GM18870 (cell line): Measurements from ENCODE around the gene TSLP.
A peak's percentile ranks its signal among the peaks of the same experiment; 100 is the strongest.

Experiments
- ATAC-seq: cut with Tn5 transposase; IDR thresholded peaks from one replicate; pipeline ENCODE4 v1.9.1; 2021; ENCODE audit warnings: moderate library complexity; ENCODE audit not compliant: unreplicated experiment

Gene TSLP

DNA sequence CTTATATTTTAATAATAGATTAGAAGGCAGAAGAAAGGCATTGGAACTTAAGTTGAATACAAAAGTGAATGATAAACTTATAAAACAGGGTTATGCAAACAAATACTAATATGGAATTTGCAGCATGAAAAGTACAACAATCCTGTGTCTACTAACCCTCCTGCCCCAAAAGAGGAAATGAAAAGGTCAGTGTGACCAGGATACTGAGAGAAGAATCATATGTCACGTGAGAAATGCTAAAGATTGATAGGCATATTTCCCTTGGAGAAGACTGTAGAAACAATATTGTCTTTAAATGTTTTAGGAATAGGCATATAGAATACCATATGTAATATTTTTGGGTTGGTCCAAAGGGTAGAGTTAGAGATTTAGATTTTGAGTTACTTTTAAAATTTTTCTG, 24.5 kb downstream of the TSLP start:
- no peak for ATAC-seq

DNA sequence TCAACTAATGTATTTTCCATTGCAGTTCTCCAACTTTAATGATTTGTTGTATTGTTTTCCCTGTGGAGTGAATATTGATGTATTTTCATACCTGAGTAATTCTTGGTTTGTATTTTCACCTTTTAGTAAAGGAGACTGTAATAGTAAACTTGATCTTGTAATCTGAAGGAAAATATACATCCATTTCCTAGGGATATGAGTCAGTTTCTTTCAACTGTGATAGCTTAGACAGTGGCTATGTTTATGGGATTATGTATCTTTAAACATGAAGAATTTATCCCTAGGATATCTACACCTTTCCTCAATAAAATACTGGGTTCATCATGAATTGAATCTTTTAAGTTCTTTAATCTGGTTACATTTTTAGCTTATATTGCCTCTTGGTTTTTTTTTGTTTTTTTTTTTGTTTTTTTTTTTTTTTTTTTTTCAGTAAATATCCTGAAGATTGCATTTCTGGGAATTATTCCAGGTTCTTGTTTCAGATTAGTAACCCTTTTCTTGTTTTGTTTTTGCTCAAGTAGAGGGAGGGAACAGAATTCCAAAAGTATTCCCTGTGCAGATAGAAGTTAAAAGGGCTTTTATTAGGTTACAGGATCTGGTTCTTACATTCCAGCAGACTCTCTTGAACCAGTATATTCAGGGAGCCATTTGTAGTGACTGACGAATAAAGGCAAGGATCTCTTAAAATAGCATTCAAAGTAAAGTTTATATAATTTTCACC, 27.7 kb downstream of the TSLP start:
- ATAC-seq = no peak

DNA sequence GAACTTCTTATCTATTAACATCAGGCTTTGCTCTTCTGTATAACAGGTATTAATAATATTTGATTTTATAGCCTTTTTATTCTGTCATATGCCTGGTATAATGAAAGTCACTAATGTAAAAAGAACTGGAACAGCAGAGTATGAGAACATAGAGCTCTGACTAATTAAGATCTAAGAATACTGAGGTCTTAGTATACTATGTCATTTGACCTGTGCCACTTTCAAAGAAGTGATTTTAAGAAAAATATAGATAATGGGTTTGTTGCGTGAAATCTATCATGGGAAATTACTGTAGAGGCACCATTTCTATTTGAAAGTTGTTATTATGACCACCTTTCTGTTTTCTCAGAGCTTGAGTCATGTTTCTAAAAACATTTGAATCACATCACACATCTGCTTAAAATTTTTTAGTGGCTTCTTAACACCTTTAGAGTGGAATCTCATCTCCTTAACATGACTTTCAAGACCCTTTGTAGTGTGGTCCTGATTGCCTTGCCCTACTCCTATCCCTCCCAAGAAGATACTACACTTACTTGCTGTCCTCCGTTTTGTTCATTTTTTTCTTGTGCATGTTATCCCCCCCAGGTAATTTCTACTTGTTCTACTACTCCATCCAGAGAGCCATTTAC, 34.9 kb downstream of the TSLP start:
- ATAC-seq = no peak

DNA sequence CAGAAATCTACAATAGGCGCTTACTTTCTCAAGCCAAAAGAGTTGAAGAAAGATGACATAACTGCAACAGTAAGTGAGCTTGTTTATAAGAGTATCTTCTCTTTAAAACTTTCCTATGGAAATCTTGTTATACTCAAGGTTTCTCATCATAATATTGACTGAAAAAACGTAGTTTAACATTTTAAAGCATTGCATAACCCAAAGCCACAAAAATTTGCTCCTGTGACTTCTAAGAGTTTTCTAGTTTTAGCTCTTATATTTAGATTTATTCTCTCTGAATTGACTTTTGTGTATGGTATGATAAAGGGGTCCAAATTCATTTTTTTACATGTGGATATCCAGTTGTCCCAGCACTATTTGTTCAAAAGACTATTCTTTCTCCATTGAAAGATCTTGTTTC, 35.9 kb downstream of the TSLP start:
- no peak for ATAC-seq

DNA sequence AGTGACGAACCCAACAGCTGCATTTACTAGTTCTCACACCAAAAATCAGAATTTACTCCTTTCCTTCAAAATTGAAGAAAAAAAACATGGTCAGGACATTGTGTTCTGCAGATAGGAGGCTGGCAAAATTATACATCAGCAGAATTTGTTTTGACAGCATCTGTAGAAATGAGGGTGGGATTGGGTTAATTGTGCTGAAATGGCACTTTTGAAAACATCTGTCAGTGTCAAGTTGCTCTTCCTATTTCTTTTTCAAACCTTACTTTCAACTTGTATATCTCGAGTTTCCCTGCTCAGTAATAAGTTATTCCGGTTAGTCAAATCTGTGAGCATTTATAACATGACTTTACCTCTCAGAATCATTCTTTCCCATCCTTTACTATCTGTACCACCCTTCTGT, 40.4 kb downstream of the TSLP start:
- no peak for ATAC-seq

DNA sequence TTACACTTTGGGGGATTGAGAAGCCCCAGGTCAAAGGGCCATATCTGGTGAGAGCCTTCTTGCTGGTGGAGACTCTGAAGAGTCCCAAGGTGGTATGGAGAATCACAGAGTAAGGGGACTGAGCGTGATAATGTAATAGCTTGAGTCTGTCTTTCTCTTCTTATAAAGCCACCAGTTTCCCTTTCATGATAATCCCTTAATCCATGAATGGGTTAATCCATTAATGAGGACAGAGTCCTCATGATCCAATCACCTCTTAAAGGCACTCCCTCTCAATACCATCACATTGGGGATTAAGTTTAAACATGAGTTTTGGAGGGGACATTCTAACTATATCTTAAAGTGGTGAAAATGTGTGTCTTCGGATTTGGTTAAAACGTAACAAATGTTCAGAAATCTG, 42.2 kb downstream of the TSLP start:
- no peak for ATAC-seq

DNA sequence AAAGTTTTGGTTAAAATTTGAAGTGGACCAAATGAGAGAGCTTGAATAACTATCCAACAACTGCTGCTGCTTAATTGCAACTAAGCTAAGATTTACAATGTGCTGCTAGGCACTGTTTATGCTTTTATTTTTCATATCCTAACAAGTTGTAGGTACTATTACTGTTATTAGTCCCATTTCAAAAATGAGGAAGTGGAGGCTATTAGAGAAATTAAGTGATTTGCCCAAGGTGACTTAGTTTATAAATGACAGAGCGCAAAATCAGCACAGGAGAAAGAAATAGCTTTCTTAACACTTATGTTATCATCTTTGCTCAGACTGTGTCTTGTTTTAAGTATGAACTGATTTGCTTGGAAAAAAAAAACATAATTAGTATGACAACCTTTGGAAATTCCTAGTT, 43.7 kb downstream of the TSLP start:
- no peak for ATAC-seq

DNA sequence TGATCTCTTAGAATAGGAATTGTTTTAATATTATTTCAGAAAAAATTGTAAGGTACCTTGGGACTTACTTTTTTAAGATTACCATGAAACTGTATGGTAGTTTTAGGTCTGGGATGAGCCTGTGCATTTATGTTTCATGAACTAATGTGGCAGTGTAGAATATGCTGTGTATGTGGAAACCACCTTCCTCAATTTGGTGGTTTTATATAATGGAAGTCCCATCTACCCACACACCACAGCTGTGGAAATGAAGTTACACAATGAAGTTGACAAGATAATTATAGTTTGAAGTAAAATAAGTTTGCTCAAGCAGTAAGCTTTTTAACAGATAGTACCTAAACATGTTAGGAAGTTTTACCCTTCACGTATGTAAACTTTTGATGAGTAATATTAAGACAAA, 45.0 kb downstream of the TSLP start:
- ATAC-seq = no peak

DNA sequence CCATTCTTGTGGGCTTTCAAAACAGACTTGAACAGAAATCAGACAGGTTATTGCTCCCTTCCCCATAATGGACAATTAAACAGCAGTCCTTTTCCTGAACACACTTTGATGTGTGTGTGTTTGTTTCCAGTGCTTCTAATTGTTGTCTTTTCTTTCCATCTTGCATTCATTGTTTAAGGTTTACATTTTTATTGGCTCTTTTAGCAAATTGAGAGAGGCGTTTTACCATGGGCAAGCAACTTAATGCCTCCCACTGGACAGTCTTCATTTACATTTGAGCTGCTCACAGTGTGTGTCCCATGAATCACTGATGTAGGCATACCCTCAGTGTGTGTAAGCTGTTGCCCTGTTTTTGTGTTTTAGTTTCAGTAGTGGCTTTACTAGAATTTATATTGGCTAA, 45.6 kb downstream of the TSLP start:
- ATAC-seq = no peak

DNA sequence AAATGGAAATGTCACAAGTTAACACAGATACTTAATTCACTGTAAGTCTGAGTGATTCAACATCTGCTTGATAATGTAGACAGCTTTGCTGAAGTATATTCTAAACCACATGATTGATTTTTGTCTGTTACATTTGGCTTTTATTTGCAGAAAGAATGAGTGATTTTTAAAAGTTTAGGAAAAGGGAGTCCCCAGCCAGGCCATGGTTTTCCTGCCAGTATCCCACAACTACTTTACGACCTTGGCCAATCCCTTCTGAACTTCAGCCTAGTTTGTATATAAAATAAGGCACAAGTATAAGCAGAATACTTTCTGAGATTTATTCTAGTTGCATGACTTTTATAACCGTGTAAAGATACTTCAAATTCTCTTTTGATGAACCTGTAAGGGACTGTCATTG, 47.7 kb downstream of the TSLP start:
- ATAC-seq = no peak

DNA sequence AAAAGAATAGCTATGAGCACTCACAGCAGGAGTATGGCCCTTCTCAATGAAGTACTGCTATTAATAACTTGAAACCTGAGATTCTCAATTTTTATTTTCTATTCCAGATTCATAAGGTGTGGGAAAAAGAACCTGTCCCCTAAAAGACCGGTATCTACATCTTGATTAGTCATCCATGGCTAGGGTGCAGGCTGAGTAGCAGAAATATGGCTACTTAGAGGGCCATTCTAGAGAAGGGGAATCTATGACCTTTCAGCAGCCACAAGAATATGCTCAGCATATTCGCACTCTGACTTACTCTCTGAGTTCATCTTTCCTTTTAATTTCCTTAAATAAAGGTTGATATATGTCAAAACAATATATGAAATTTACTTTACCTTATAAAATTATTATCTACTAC, 48.3 kb downstream of the TSLP start:
- peak; percentile 40 for ATAC-seq

DNA sequence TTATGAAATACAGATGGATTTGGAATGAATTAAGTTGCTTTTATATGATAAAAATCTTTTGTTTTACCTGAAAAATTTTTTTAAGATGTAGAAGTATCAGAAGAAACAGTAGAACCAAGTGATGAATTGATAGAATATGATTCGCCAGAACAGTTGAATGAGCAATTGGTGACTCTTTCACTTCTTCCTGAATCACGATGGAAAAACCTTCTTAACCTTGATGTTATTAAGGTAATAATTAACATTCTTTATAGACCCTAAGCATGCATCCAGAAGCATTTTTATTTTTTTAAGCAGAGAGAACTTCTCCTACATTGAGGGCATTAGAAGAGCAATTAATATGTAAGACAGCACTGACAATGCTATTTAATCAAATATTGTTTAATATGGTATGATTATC, 49.4 kb downstream of the TSLP start:
- no peak for ATAC-seq

DNA sequence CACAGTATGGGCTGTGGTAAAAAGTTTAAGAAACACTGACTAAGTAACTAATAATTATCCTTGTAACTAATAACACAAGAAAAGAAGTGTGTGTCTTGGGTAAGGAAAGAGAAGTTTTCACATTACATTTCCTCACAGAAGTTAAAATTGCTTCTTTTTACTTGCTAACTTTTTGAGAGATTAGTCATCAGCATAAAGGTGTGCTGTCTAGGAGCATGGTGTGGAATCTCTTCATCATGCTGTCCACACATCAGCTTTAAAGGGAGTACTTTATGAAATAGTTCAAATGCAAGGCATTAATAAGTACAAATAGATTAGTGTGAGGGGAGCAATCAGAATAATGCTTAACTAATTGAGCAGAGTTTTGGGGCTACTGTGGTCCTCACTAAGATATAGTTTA, 50.4 kb downstream of the TSLP start:
- ATAC-seq = no peak

DNA sequence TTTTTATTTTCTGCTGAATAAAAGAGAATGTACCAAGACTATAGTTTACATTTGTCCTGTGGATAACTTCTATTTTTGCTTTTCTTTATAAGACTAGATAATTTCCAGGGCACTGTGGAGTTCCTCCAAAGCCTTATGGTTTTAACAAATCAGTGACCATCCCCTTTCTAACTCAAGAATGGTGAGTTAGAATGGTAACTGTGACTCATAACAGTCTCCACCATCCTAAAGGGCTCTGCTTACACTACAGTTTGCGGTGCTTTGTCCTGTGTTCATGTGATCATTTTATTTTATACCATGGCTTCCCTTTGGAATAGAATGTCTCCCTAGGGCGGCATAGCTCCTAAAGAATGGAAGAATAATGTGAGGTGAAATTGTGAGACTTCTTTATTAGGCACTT, 50.9 kb downstream of the TSLP start:
- no peak for ATAC-seq

DNA sequence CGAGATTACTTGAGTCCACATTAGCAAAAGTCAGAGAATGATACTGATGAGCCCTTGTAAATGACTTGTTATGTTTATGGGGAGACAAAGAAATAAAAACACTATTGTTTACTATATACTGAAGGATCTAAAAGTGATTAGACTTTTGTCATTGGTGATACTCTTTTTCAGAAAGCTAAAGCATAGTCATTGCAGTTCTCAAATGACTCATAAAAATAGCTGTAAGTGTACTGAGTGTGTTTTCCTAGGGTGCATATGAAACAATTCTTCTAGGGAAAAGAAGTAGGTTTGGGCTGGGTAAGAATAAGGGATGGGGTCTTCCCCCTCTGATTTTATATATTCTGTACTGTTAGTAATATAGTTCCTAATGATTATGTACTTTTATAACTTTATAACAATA, 53.3 kb downstream of the TSLP start:
- no peak for ATAC-seq

DNA sequence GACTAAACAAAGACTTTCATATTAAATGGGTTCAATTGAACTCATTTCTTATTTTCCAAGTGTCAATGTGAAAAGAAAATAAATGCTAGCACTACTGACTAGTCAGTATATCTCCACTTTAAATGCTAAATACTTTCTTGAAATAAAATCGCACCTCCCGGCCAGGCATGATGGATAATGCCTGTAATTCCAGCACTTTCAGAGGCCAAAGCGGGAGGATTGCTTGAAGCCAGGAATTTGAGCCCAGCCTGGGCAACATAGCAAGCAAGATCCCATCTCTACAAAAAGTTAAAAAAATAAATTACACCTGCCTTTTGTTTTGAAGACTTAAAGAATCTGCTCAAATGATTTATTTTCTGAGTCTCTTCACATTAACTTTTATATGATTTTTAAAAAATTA, 55.4 kb downstream of the TSLP start:
- ATAC-seq = no peak
